Astrocyte (in vitro differentiated cells and primary cell): ENCODE measurements around the gene RASAL1.

Experiments
- EZH2 ChIP-seq: IDR thresholded peaks from 2 replicates; pipeline ENCODE4 v1.6.1; 2012; ENCODE audit warnings: mild to moderate bottlenecking, low read length, inconsistent platforms; ENCODE audit not compliant: insufficient read depth
- TF ChIP-seq, protein P1 (sequence below): IDR thresholded peaks from 2 replicates; pipeline ENCODE4 v1.5.1; 2011; ENCODE audit warnings: low read depth, mild to moderate bottlenecking, inconsistent platforms, low read length, moderate library complexity; ENCODE audit not compliant: insufficient read depth

DNA sequence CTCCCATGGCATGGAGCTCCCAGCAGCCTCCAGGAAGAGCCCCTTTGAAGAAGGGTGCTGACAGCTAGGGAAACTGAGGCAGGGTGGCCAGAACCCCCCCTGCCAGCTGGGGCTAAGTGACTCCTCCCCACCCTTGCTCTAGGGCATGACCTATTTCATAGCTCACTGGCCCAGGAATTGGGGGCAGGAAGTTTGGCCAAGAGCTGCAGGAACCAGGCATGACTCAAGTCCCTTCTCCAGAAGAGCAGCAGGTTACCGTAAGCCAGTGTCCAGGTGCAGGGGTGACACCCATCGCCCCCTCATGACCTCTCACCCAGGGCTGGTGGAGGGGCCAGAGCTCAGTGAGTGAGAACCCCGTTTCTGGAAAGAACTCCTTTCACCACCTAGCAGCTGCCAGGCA, 1.9 kb downstream of the RASAL1 start:
- TF ChIP-seq EZH2 = no peak
- TF ChIP-seq, protein P1, sequence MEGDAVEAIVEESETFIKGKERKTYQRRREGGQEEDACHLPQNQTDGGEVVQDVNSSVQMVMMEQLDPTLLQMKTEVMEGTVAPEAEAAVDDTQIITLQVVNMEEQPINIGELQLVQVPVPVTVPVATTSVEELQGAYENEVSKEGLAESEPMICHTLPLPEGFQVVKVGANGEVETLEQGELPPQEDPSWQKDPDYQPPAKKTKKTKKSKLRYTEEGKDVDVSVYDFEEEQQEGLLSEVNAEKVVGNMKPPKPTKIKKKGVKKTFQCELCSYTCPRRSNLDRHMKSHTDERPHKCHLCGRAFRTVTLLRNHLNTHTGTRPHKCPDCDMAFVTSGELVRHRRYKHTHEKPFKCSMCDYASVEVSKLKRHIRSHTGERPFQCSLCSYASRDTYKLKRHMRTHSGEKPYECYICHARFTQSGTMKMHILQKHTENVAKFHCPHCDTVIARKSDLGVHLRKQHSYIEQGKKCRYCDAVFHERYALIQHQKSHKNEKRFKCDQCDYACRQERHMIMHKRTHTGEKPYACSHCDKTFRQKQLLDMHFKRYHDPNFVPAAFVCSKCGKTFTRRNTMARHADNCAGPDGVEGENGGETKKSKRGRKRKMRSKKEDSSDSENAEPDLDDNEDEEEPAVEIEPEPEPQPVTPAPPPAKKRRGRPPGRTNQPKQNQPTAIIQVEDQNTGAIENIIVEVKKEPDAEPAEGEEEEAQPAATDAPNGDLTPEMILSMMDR = no peak
